GM10266 (cell line): ENCODE measurements around the gene EFNA5.

Source experiments
- DNase-seq: peaks from one replicate; pipeline ENCODE4 v3.0.0; 2012; ENCODE audit errors: extremely low spot score
- TF ChIP-seq, protein P1 (sequence below): IDR thresholded peaks from 2 replicates; pipeline ENCODE4 v1.5.1; 2012; ENCODE audit warnings: mild to moderate bottlenecking, low read depth; ENCODE audit not compliant: control insufficient read depth, insufficient read depth; ENCODE audit errors: missing control alignments

The EFNA5 gene

DNA sequence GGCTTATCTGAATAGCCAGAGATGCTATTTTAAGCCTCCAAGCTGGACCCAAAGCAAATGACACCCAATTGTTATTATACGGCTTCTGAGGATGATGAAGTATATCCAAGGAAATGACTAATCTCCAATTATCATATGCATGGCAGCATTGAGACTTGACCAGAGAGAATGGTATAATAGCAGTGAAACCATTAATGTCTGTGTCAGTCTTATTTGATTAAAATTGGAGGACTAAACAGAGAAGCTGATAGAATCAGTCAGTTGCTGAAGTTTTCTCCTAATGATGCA is 200.5 kb downstream of the EFNA5 start:
- DNase-seq: no peak
- TF ChIP-seq, protein P1, sequence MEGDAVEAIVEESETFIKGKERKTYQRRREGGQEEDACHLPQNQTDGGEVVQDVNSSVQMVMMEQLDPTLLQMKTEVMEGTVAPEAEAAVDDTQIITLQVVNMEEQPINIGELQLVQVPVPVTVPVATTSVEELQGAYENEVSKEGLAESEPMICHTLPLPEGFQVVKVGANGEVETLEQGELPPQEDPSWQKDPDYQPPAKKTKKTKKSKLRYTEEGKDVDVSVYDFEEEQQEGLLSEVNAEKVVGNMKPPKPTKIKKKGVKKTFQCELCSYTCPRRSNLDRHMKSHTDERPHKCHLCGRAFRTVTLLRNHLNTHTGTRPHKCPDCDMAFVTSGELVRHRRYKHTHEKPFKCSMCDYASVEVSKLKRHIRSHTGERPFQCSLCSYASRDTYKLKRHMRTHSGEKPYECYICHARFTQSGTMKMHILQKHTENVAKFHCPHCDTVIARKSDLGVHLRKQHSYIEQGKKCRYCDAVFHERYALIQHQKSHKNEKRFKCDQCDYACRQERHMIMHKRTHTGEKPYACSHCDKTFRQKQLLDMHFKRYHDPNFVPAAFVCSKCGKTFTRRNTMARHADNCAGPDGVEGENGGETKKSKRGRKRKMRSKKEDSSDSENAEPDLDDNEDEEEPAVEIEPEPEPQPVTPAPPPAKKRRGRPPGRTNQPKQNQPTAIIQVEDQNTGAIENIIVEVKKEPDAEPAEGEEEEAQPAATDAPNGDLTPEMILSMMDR: no peak

DNA sequence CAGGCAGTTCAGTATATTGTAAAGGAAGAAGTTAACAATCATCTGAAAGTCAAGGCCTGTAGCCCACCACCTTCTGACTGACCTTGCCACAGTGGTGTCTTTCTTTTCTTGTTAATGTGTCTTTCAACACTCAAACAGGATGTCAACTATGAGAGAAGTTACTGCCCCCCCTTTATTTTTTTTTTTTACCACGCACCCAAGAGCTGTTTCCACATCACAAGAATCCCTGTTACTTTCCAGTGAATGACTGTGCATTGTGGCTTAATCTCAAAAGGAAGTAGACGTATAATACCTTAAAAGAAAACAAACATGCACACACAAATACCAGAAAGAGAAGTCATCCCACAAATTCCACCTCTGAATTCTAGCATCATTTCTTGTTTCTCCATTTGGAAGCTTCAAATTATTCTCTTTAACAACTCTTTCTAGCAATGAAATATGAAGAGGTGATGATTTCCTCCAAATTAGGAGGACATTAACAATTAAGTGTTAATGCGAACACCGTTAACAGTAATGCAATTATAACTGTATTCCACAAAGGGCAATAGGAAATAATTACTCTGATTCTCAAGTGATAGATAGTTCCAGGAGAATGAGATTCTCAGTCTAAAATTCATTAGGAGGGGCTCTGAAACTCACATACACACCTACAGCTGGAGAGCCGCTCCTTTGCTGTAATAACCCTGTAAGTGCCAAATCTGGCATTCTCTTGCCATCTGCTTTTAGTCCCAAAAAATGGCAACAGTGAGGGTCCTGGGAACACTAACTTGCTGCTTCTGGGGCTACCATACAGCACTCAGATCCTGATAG is 201.0 kb downstream of the EFNA5 start:
- TF ChIP-seq, protein P1: no peak
- no peak for DNase-seq

DNA sequence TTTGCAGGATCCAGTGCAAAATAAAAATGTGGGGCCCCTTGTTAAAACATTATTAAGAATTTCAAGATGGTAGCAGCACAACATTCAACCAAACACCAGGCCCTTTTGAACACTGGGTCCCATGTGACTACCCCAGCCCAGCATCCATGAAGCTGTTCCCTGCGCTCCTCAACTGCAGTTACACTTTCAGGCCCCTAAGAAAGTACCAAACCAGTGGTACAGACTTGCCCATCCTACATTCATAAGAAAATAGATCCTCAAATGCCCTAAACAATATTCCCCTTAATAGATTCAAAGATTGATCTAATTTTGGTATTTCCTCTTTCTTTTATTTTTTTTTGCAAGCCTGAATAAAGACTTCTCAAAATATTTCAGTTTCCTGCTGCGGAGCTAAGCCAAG is 201.7 kb downstream of the EFNA5 start:
- no peak for DNase-seq
- TF ChIP-seq, protein P1: no peak

DNA sequence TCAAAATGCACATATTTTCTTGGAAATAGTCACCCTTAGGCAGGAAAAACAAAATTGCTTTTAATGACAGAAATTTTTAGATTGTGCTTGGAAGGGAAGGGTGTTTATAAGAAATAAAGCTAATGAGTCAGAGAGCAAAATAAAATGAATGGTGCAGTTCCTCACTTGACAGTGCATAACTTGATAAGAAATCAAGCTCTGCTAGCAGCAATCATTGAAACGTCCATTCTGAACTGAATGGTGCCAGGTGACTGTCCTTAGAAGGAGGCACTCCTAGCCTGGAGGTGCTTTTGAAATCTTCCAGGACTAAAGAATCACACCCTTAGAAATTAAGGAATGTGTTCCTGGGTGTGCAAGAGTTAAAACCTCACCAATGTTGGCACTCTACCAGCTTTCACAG is 202.5 kb downstream of the EFNA5 start:
- no peak for DNase-seq
- TF ChIP-seq, protein P1: no peak

DNA sequence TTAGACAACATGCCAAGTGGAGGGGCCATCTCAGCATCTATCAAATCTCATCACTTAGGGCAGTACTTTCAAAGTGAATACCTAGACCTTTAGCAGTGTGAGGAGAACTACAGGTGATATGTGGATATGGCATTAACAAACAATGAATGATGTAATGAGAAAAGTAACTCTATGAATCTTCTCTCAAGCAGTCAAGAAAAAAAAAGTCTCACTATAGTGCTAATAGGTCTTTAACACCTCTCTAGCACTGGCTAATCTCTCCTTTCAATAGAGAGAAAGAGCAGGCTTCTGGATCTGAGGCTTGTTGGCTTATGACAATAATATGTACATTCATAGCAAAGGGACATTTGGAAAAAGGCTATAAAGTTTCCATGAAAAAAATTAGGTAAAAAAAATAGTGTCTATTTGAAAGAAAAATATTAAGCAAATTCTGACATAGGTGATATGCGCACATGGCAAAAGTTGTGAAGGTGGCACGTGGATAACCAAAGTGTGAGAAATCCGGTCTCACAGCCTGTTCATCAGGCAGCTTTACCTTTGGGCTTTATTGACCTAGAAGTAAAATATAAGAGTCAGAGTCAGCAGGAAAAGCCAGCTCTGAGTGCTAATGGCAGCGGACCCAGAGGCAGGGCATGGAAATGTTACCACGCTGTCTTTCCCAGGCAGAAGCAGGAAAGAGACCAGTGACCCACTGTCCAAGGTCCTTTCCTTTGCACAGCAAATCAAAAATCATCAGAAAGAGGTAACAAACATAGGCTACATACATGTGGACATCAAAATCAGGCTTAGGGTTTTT is 203.4 kb downstream of the EFNA5 start:
- TF ChIP-seq, protein P1: no peak
- no peak for DNase-seq

DNA sequence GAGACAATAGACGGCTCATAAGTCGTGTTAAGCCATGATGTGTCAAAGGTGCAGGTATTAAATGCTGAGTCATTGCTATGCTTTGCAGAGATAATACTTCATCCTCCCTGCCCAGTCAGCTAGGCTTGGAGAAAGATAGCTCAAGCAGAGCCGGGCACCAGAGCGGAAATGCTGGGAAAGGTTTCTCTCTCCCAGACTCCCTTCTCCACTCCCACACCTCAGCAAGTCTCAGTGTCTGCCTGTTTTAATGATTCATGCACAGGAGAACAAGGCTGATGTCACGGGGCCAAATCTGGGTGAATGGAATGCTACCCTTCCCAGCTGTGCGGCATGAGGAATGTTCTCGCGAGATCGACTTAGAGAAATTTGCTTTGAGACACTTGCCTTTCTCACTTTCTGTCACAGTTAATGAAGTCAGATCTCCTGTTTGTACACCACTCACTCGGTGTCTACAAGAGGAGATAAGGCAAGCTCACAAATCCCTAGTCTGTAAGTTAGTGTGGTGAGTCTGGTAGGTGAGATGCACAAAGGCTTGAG is 204.4 kb downstream of the EFNA5 start:
- TF ChIP-seq, protein P1: no peak
- no peak for DNase-seq

DNA sequence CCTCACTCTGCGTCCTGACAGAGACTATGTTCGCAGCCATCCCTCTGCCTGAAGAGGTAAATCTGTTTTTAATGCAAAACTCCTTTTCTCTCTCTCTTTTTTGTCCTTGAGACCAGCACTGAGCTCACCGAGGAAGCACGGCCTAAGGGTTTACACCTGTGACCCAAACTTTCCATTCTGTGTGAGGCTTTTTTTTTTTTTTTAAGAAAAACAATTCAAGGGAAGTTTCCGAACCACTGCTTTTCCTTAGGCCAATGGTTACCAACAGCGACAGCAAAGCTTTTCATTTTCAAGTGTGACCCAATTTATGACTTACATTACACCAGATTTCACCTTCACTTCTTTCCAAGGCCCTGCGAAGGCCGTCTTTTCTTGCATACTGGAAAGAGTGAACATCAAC is 205.9 kb downstream of the EFNA5 start:
- DNase-seq: no peak

More for the DNA sequence above, 205.9 kb downstream of the EFNA5 start:
- TF ChIP-seq, protein P1: no peak
